Left lung (tissue), 10 donors: ENCODE results near the gene KRT71. TPM values are rescaled to one million over a fixed set of nuclear protein-coding genes. Genes with fewer than 3 reads are reported as not detected.

Experiments used
- ATAC-seq: fragments of 200-7000 bp; cut with Tn5 transposase; one replicate; pipeline ENCODE4 v1.9.1; 2020; ENCODE audit warnings: moderate library complexity
- DNase-seq, 4 donors: peaks; one replicate each; pipeline ENCODE4 v3.0.0-alpha.2; 2013 to 2020
- H3K27ac ChIP-seq, 2 donors: fragments of 200-600 bp; sonication (generic) in 1 of 2; one replicate each; pipeline versions ENCODE4 v1.5.0 to v1.8.0; 2020 to 2021
- H3K27me3 ChIP-seq, 2 donors: fragments of 200-600 bp; sonication (generic) in 1 of 2; one replicate each; pipeline versions ENCODE4 v1.5.0 to v1.8.0; 2020 to 2021
- H3K36me3 ChIP-seq, 2 donors: fragments of 200-600 bp; sonication (generic) in 1 of 2; one replicate each; pipeline versions ENCODE4 v1.5.0 to v1.8.0; 2020 to 2021
- H3K4me1 ChIP-seq, 2 donors: fragments of 200-600 bp; one replicate each; pipeline ENCODE4 v1.8.0; 2021
- H3K4me3 ChIP-seq, 2 donors: fragments of 200-600 bp; sonication (generic) in 1 of 2; one replicate each; pipeline versions ENCODE4 v1.5.0 to v1.8.0; 2020 to 2021; ENCODE audit warnings: mild to moderate bottlenecking in 1 of 2
- H3K9me3 ChIP-seq, 2 donors: fragments of 200-600 bp; sonication (generic) in 1 of 2; one replicate each; pipeline versions ENCODE4 v1.5.0 to v1.8.0; 2020 to 2021
- intact Hi-C, 2 donors: fragments of 100-400 bp; cut with DNase I; formaldehyde crosslinking; loops; one replicate each; pipeline versions ENCODE4 v1.11.2 to v1.14.2; 2022
- polyA plus RNA-seq, 6 donors: library from polyadenylated mRNA; unstranded; fragments of 120-200 nt; gene quantifications; one replicate each; pipeline ENCODE4 v1.2.1, GENCODE V29; 2013; ENCODE audit not compliant: insufficient read length in 6 of 6
- total RNA-seq, 2 donors: library from RNA; stranded (reverse); fragmentation: NEBNext Ultra II Directional; extraction: Animal tissue kit (Norgen Biotek cat#: 25700); gene quantifications; one replicate each; pipeline ENCODE4 v1.2.1, GENCODE V29; 2021
- TF ChIP-seq, protein P1 (sequence below), 2 donors: fragments of 200-600 bp; sonication (generic) in 1 of 2; IDR thresholded peaks; one replicate each; pipeline versions ENCODE4 v1.5.0 to v1.8.0; 2021; ENCODE audit warnings: antibody characterized with exemption in 2 of 2
- donor health status: DM: no; HTN: yes; CAD: no.
- donor health status: DM: no; HTN: no; CAD: no.

The KRT71 gene
- total and polyA plus RNA-seq, 8 donors, result 0.10 to 0.18 (median 0.15) TPM; not detected in 4

DNA sequence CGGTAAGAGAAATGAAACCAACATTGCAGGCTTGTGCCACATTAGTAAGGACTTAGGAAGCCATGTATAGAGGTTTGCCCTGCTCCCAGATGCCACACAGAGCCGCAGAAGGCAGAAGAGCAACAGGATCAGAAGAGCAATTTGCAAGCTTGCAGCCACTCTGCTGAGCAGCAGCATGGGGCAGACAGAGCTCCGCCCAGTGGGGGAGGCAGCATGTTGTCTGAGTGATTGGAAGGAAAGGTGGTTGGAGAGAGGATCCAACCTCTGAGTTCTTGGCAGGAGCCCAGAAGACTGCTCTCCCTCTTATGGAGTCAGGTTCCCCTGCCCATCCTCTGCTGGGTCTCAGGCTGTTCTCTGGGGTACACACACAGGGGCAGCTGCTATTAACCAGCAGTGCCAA is 57.6 kb downstream of the KRT71 start:
- Histone ChIP-seq H3K4me1 (peaks cover 10 to 27% of the 10 kb centered on the region in 2 donors), H3K27me3 (peaks cover 0 to 25% of the 10 kb centered on the region in 2 donors), H3K4me3 (no peak overlapping the region), H3K27ac (no peak overlapping the region), H3K36me3 (no peaks in the 10 kb centered on the region), H3K9me3 (no peaks in the 10 kb centered on the region)
- TF ChIP-seq, protein P1, sequence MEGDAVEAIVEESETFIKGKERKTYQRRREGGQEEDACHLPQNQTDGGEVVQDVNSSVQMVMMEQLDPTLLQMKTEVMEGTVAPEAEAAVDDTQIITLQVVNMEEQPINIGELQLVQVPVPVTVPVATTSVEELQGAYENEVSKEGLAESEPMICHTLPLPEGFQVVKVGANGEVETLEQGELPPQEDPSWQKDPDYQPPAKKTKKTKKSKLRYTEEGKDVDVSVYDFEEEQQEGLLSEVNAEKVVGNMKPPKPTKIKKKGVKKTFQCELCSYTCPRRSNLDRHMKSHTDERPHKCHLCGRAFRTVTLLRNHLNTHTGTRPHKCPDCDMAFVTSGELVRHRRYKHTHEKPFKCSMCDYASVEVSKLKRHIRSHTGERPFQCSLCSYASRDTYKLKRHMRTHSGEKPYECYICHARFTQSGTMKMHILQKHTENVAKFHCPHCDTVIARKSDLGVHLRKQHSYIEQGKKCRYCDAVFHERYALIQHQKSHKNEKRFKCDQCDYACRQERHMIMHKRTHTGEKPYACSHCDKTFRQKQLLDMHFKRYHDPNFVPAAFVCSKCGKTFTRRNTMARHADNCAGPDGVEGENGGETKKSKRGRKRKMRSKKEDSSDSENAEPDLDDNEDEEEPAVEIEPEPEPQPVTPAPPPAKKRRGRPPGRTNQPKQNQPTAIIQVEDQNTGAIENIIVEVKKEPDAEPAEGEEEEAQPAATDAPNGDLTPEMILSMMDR (IDR thresholded peaks at IDR 0.05), result no peak
- DNase-seq (peak in 1 of 4 donors; percentile 2), ATAC-seq (peak; percentile 51)
- intact Hi-C loops, result no loop called here

DNA sequence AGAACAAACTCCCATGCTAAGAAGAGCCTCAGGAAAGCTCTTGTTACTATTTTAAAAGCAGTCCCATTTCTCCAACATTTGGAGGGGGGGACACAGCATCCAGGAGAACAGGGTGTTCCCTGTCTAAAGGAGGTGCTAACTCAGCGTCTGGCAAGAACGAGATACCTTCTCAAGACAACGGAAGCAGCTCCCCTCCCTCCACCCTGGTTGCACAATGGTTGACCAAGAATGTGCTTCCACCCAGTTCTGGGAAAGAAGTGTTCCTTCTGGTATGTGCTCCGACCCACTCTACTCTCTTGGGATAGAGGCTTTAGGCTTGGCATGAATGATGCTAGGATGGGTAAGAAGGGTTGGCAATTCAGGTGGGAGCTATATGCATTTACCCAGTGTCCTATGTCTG is 58.4 kb downstream of the KRT71 start:
- ATAC-seq (peak; percentile 77), DNase-seq (no peak)
- H3K4me3 ChIP-seq, result no peak overlapping the region

GRCh38 chr12:52494100-52494499 is 58.8 kb downstream of the KRT71 start:
- DNase-seq, result no peak
- TF ChIP-seq, protein P1 (IDR thresholded peaks at IDR 0.05), result no peak
- Histone ChIP-seq H3K4me1 (peaks cover 10 to 27% of the 10 kb centered on the region in 2 donors), H3K4me3 (no peak overlapping the region), H3K36me3 (no peaks in the 10 kb centered on the region), H3K27ac (no peak overlapping the region), H3K9me3 (no peaks in the 10 kb centered on the region), H3K27me3 (peaks cover 0 to 30% of the 10 kb centered on the region in 2 donors)
- intact Hi-C loops, result no loop called here
- ATAC-seq, result peak; percentile 4

More for the DNA sequence above, 58.4 kb downstream of the KRT71 start:
- Histone ChIP-seq H3K9me3 (no peaks in the 10 kb centered on the region), H3K27me3 (peaks cover 0 to 30% of the 10 kb centered on the region in 2 donors), H3K36me3 (no peaks in the 10 kb centered on the region), H3K27ac (no peak overlapping the region), H3K4me1 (peaks cover 10 to 27% of the 10 kb centered on the region in 2 donors)
- intact Hi-C loops, result no loop called here
- TF ChIP-seq, protein P1 (IDR thresholded peaks at IDR 0.05), result no peak

Other genes starting within 250 kb of the KRT71 start
- gene KRT83, start 231.7 kb downstream of the KRT71 start, total RNA-seq, result not detected
- not detected for gene KRT83, start 231.7 kb downstream of the KRT71 start, polyA plus RNA-seq
- gene KRT85, start 185.7 kb downstream of the KRT71 start, total RNA-seq, result not detected
- gene KRT85, start 185.7 kb downstream of the KRT71 start, polyA plus RNA-seq, result under 1 TPM in 2 of 6 donors, not detected in 4; 0.14 to 0.26 TPM
- not detected for gene KRT84, start 167.5 kb downstream of the KRT71 start, total RNA-seq
- gene KRT84, start 167.5 kb downstream of the KRT71 start, polyA plus RNA-seq, result not detected
- gene KRT82, start 146.8 kb downstream of the KRT71 start, total RNA-seq, result not detected
- gene KRT82, start 146.8 kb downstream of the KRT71 start, polyA plus RNA-seq, result not detected
- not detected for gene KRT75, start 118.8 kb downstream of the KRT71 start, total RNA-seq
- gene KRT75, start 118.8 kb downstream of the KRT71 start, polyA plus RNA-seq, result not detected
- not detected for gene KRT6B, start 101.0 kb downstream of the KRT71 start, total RNA-seq
- not detected for gene KRT6B, start 101.0 kb downstream of the KRT71 start, polyA plus RNA-seq
- not detected for gene KRT6C, start 79.3 kb downstream of the KRT71 start, total RNA-seq
- gene KRT6C, start 79.3 kb downstream of the KRT71 start, polyA plus RNA-seq, result not detected
- gene KRT6A, start 59.9 kb downstream of the KRT71 start, total RNA-seq, result 10 to 100 TPM; 24.4 to 32.0 TPM
- gene KRT6A, start 59.9 kb downstream of the KRT71 start, polyA plus RNA-seq, result not detected
- gene KRT5, start 32.8 kb downstream of the KRT71 start, total RNA-seq, result 1 to 10 TPM in 1 of 2 donors, under 1 TPM in 1; 0.79 to 9.8 TPM
- gene KRT5, start 32.8 kb downstream of the KRT71 start, polyA plus RNA-seq, result under 1 TPM in 5 of 6 donors, not detected in 1; 0.30 to 0.85 (median 0.35) TPM
- not detected for gene KRT74, start 20.7 kb upstream of the KRT71 start, total RNA-seq
- gene KRT74, start 20.7 kb upstream of the KRT71 start, polyA plus RNA-seq, result not detected
- not detected for gene KRT72, start 48.3 kb upstream of the KRT71 start, total RNA-seq
- gene KRT72, start 48.3 kb upstream of the KRT71 start, polyA plus RNA-seq, result under 1 TPM; 0.08 to 0.30 (median 0.21) TPM
- not detected for gene KRT73, start 65.4 kb upstream of the KRT71 start, total RNA-seq
- gene KRT73, start 65.4 kb upstream of the KRT71 start, polyA plus RNA-seq, result under 1 TPM; 0.06 to 0.34 (median 0.20) TPM
- gene KRT2, start 99.1 kb upstream of the KRT71 start, total RNA-seq, result not detected
- gene KRT2, start 99.1 kb upstream of the KRT71 start, polyA plus RNA-seq, result not detected
- gene KRT1, start 127.3 kb upstream of the KRT71 start, total RNA-seq, result under 1 TPM in 1 of 2 donors, not detected in 1; 0.64 TPM
- gene KRT1, start 127.3 kb upstream of the KRT71 start, polyA plus RNA-seq, result under 1 TPM; 0.33 to 0.95 (median 0.48) TPM
- not detected for gene KRT77, start 150.4 kb upstream of the KRT71 start, total RNA-seq
- not detected for gene KRT77, start 150.4 kb upstream of the KRT71 start, polyA plus RNA-seq
- gene KRT76, start 224.2 kb upstream of the KRT71 start, total RNA-seq, result not detected
- not detected for gene KRT76, start 224.2 kb upstream of the KRT71 start, polyA plus RNA-seq
- gene KRT3, start 243.0 kb upstream of the KRT71 start, total RNA-seq, result not detected
- gene KRT3, start 243.0 kb upstream of the KRT71 start, polyA plus RNA-seq, result not detected